Stimulated activated CD8-positive, alpha-beta memory T cell treated with anti-CD3 and anti-CD28 coated beads, Interleukin-7, amount 100 ng/mL, for 4 hours (primary cell): ENCODE data around the gene PARP1.
"Not testable (repeated sequence)": the region's sequence is repeated elsewhere in the genome, so short reads cannot be mapped to it uniquely, and the experiment has no call there.

Experiments
- DNase-seq, 2 donors: peaks; one replicate each; pipeline ENCODE4 v3.0.0-alpha.2; 2020; ENCODE audit warnings: low read depth in 2 of 2

Gene PARP1

GRCh38 chr1:226353698-226354525, 54.0 kb downstream of the PARP1 start:
- DNase-seq = no peak

DNA sequence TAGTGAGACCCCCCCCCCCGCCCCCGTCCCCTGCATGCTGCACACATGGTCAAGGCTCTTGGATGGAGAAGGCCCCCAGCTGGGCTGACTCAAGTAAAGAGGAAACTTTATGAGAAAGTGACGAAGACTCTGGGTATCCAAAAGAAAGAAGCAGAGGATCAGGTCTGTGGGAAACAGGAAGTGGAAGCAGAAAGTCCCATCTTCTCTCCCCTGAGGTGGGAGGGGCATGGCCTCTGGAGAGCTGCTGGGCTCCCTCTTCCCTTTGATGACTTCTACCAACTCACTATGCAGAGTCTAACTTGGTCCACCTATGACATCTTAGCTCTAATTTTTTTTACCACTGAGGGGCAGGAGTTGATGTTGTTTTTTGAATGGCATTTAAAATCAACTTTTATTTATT, 56.2 kb downstream of the PARP1 start:
- DNase-seq = no peak

- no peak for DNase-seq
These were observed 57.4 kb downstream of the PARP1 start for GRCh38 chr1:226350519-226350865.

GRCh38 chr1:226349801-226350518, 57.9 kb downstream of the PARP1 start:
- DNase-seq = no peak

DNA sequence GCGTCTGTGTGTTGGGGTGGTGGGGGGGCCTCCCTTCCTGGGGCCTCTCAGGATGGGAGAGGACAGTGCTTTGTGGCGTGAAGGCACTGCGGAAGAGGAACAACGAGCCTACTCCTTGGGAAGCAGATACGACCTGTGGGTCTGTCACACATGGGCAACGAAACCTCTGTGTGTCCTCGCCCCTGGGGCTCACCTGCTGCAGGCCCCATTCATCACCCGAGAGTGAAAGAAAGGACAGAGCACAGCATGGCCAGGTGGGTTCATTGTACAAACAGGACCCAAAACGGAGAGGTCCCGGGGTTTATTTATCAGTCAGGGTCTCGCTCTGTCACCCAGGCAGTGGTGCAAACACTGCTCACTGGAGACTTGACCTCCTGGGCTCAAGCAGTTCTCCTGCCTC, 58.8 kb downstream of the PARP1 start:
- no peak for DNase-seq

GRCh38 chr1:226344441-226345259, 63.2 kb downstream of the PARP1 start:
- no peak for DNase-seq

- DNase-seq = no peak
These were observed 65.2 kb downstream of the PARP1 start for GRCh38 chr1:226342656-226343055.

- not testable (repeated sequence) for DNase-seq
These were observed 67.8 kb downstream of the PARP1 start for GRCh38 chr1:226340111-226340510.

DNA sequence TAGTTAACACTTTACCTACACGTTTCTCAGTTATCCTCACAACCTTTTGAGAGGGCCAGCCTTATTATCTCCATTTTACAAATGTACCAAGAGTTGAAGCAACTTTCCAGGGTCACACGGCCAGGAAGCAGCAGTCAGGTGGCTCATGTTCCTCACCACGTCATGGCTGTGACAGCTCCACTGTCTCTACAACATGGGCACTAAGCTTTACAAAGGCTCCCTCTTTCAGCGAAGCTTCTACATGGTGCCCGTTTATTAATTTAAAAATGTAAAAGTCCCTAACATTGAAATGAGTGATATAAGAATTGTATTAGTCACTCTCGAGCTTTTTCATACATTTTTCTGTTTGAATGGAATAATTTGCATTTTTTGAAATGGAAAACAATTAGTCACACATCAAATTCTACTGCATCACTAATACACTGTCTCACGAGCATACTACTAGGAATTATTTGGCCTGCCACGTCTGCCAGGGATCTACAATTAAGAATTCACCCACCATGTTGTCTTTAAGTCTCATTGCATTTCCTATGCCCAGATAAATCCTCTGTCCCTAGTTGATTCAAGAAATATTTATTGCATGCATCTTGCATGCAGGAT, 70.5 kb downstream of the PARP1 start:
- DNase-seq = no peak

DNA sequence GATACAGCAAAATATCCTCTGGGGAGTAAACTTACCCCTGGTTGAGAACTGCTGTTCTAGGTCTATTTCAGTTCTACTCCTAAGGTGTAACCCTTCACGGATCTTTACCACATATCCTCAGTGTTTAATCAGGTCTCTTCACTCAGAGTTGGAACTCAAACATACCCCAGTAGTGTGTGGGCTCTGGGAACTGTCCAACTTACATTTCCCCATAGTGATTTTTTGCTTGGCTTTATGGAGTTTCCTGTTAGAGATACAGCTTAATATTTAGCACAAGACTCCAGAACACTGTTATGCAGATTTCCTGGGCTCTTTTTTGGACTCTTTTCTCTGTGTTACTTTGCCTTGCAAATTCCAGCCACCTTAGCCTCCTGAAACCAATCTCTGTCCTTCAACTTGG, 72.2 kb downstream of the PARP1 start:
- no peak for DNase-seq

DNA sequence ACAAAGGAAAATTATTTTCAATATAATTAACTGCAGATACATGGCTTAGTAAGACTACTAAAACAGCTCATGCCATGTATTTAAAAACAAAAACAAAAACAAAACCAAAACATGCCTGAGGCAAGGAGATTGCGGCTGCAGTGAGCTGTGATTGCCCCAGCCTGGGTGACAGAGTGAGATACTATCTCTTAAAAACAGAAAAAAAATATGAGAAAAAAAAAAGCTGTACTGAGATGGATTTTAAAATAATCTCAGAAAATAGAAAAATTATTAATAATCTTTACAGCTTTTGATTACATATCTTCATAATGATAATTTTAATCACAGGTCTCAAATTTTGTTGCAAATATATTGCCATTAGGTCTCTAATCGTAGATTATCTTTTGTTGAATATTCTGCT, 74.9 kb downstream of the PARP1 start:
- DNase-seq = no peak

GRCh38 chr1:226329237-226329636, 78.7 kb downstream of the PARP1 start:
- DNase-seq = no peak

DNA sequence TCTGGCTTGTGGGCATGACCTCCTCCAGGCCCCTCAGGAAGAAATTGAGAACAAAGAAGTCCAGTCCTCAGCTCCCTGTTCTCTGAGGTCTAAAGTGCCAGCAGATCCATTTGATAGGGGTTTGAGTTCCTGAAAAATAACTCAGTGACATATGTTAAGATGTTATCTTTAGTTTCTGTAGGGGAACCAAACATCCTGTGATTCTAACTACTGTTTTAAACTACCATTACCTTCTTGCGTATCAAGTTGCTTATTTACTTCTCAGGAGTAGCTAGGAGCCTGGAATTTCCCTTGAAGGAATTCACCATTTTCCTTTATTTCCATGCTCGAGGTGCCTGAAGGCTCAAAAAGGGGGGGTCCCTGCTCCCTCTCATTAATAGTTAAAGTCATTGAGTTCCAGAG, 80.1 kb downstream of the PARP1 start:
- no peak for DNase-seq

- no peak for DNase-seq
These were observed 82.7 kb downstream of the PARP1 start for GRCh38 chr1:226325178-226325577.

- DNase-seq = no peak
These were observed 83.4 kb downstream of the PARP1 start for GRCh38 chr1:226324479-226324878.

- no peak for DNase-seq
These were observed 84.9 kb downstream of the PARP1 start for GRCh38 chr1:226322986-226323385.

DNA sequence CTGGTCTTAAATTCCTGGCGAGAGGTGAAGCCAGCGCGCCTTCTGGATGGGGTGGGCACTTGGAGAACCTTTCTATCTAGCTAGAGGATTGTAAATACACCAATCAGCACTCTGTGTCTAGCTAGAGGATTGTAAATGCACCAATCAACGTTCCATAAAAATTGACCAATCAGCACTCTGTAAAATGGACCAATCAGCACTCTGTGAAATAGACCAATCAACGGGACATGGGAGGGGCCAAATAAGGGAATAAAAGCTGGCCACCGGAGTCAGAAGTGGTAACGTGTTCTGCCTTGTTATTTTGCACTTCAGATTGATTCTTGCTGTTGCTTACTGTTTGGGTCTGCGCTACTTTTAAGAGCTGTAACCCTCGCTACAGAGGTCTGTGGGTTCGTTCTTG, 87.0 kb downstream of the PARP1 start:
- no peak for DNase-seq

- no peak for DNase-seq
These were observed 89.4 kb downstream of the PARP1 start for GRCh38 chr1:226318471-226318870.

DNA sequence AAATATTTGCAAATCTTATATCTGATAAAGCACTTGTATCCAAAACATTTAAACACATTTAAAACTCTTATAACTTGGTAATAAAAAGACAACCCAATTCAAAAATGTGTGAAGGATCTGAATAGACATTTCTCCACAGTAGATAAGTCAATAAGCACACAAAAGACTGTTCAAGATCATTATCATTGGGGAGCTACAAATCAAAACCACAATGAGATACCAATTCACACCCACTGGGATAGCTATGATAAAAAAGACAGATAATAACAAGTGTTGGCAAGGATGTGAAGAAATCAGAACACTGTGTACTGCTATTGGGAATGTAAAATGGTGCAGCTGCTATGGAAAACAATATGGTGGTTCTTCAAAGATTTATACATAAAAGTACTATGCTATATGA, 93.8 kb downstream of the PARP1 start:
- no peak for DNase-seq

DNA sequence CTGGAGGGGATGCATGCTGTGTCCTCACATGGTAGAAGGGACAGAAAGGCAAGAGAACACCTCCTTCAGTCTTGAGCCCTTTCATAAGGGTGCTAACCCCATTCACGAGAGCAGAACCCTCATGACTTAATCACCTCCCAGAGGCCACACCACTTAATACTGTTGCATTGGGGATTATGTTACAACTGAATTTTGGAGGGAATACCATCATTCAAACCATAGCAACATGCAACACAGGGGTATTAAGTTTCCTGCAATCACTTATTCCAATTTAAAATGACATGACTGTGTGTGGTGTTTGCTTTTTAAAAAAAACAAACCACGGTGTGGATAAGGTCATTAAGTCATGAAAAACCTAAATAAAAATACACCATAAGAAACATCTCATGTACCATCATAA, 95.8 kb downstream of the PARP1 start:
- no peak for DNase-seq

GRCh38 chr1:226311376-226311775, 96.5 kb downstream of the PARP1 start:
- no peak for DNase-seq
